T-cell (primary cell): Measurements from ENCODE around the gene TNKS1BP1. TPM values are rescaled to one million over a fixed set of nuclear protein-coding genes. Genes with fewer than 3 reads are reported as not detected.
"Not testable (repeated sequence)": the region's sequence is repeated elsewhere in the genome, so short reads cannot be mapped to it uniquely, and the experiment has no call there.

Experiments
- ATAC-seq, 4 experiments: fragments of 200-7000 bp in 3 of 4; fragments of 150-1000 bp in 1 of 4; cut with Tn5 transposase; replicated peaks in 1 of 4; 1 replicate in 3 of 4; 2 replicates in 1 of 4; pipeline ENCODE4 v1.10.0; 2021; ENCODE audit warnings: moderate library complexity in 3 of 4, mild to moderate bottlenecking in 2 of 4, moderate number of reproducible peaks in 1 of 4
- CTCF ChIA-PET, 2 donors: fragments of 300-600 bp; sonication (Branson Sonifier 250); formaldehyde crosslinking; loops; one replicate each; lab custom pipeline; 2022; ENCODE audit warnings: antibody characterized with exemption in 2 of 2; lab: Charles Lee
- POLR2A ChIA-PET, 2 donors: fragments of 300-600 bp; sonication (Branson Sonifier 250); formaldehyde crosslinking; loops; one replicate each; lab custom pipeline; 2022; ENCODE audit warnings: antibody characterized with exemption in 2 of 2; lab: Charles Lee
- DNase-seq, 35 experiments: peaks; one replicate each; pipeline versions ENCODE4 v3.0.0 to v3.0.0-alpha.2; 2013 to 2023
- H3K27ac ChIP-seq: one replicate; pipeline ENCODE4 v1.5.1; 2013; ENCODE audit warnings: low read length
- H3K27me3 ChIP-seq, 2 experiments: replicated peaks in 1 of 2; 1 replicate in 1 of 2; 2 replicates in 1 of 2; pipeline versions ENCODE4 v1.6.1 to v1.7.0; 2013; ENCODE audit warnings: low read length in 1 of 2, mixed read lengths in 1 of 2; ENCODE audit not compliant: control insufficient read depth in 2 of 2, insufficient read depth in 2 of 2; ENCODE audit errors: extremely low read depth in 1 of 2
- H3K36me3 ChIP-seq, 2 donors: 1 replicate in 1 of 2; 2 replicates in 1 of 2; pipeline versions ENCODE4 v1.6.1 to v1.7.0; 2013; ENCODE audit warnings: low read length in 1 of 2; ENCODE audit not compliant: control insufficient read depth in 2 of 2, insufficient read depth in 1 of 2; ENCODE audit errors: extremely low read depth in 1 of 2
- H3K4me1 ChIP-seq, 2 experiments: 1 replicate in 1 of 2; 2 replicates in 1 of 2; pipeline versions ENCODE4 v1.6.1 to v1.7.0; 2013; ENCODE audit warnings: low read length in 2 of 2, mixed read lengths in 1 of 2; ENCODE audit not compliant: insufficient read depth in 2 of 2, control insufficient read depth in 1 of 2; ENCODE audit errors: extremely low read depth in 1 of 2
- H3K4me3 ChIP-seq, 2 donors: 1 replicate in 1 of 2; 2 replicates in 1 of 2; pipeline versions ENCODE4 v1.5.1 to v1.7.0; 2013; ENCODE audit warnings: mild to moderate bottlenecking in 2 of 2, low read length in 1 of 2, moderate library complexity in 1 of 2; ENCODE audit not compliant: control insufficient read depth in 1 of 2; ENCODE audit errors: extremely low read depth in 1 of 2
- H3K9me3 ChIP-seq: 2 replicates; pipeline ENCODE4 v1.7.0; 2013
- H3K27ac Mint-ChIP-seq, 2 donors: one replicate each; pipeline ENCODE4 v1.8.0; 2020 to 2021; ENCODE audit warnings: mild to moderate bottlenecking in 2 of 2, mixed read lengths in 2 of 2
- H3K27me3 Mint-ChIP-seq, 2 donors: one replicate each; pipeline ENCODE4 v1.8.0; 2021 to 2022; ENCODE audit warnings: mixed read lengths in 2 of 2
- H3K36me3 Mint-ChIP-seq: one replicate; pipeline ENCODE4 v1.8.0; 2021; ENCODE audit warnings: mixed read lengths
- H3K4me1 Mint-ChIP-seq, 3 donors: one replicate each; pipeline ENCODE4 v1.8.0; 2020 to 2022; ENCODE audit warnings: mixed read lengths in 3 of 3, mild to moderate bottlenecking in 1 of 3
- H3K4me3 Mint-ChIP-seq, 3 donors: one replicate each; pipeline ENCODE4 v1.8.0; 2020 to 2022; ENCODE audit warnings: mild to moderate bottlenecking in 3 of 3, mixed read lengths in 3 of 3, moderate library complexity in 3 of 3
- H3K9me3 Mint-ChIP-seq, 3 donors: one replicate each; pipeline ENCODE4 v1.8.0; 2020 to 2022; ENCODE audit warnings: mixed read lengths in 3 of 3
- WGBS: methylation state at CpG from one replicate; pipeline ENCODE4 v1.1.5; 2013; ENCODE audit warnings: missing lambda C conversion rate; ENCODE audit not compliant: insufficient coverage; 5-methylcytosine and 5-hydroxymethylcytosine counted together
- total RNA-seq, 35 experiments: library from RNA in 6 of 35; stranded (reverse) in 6 of 35; fragments of 120-200 nt in 1 of 35; gene quantifications; one replicate each; pipeline versions ENCODE4 v1.2.1 to v1.2.4 and lab custom pipeline; 2013 to 2026

TNKS1BP1 gene
- total RNA-seq, 5 donors from 2014 or later (not counting 1 experiment from before 2014, with no cell fraction given), result 13.9 to 22.9 (median 18.9) TPM

GRCh38 chr11:57287884-57288283, 36.9 kb downstream of the TNKS1BP1 start:
- no peak for ATAC-seq
- WGBS, result 78% methylated on average over 2 of the region's 3 CpGs

GRCh38 chr11:57283231-57283990, 41.3 kb downstream of the TNKS1BP1 start:
- Histone ChIP-seq H3K27ac (no peak overlapping the region), H3K4me3 (no peak overlapping the region), H3K27me3 (no peaks in the 10 kb centered on the region), H3K36me3 (no peaks in the 10 kb centered on the region), H3K9me3 (no peaks in the 10 kb centered on the region), H3K4me1 (no peaks in the 10 kb centered on the region)
- WGBS, result 100% methylated on average over 1 of the region's 2 CpGs
- H3K36me3 Mint-ChIP-seq, result no peaks in the 10 kb centered on the region
- H3K27ac Mint-ChIP-seq, result no peak overlapping the region
- peaks cover 7 to 9% of the 10 kb centered on the region in 2 donors for H3K27me3 Mint-ChIP-seq
- H3K4me1 Mint-ChIP-seq, result no peaks in the 10 kb centered on the region
- CTCF ChIA-PET, result interaction anchor here in 1 of 2 donors (0.6 kb wide), 1 partner anchor 174 kb away, joined by 3 read pairs; no protein-coding TSS in a partner anchor
- ATAC-seq, result no peak
- POLR2A ChIA-PET, result no interaction called here
- no peak overlapping the region for H3K4me3 Mint-ChIP-seq
- no peak for DNase-seq
- peaks cover 0 to 3% (median 0%) of the 10 kb centered on the region in 3 donors for H3K9me3 Mint-ChIP-seq

More at GRCh38 chr11:57287884-57288283, 36.9 kb downstream of the TNKS1BP1 start:
- Mint-ChIP-seq H3K36me3 (no peaks in the 10 kb centered on the region), H3K9me3 (no peaks in the 10 kb centered on the region), H3K27ac (no peak overlapping the region), H3K4me1 (no peaks in the 10 kb centered on the region), H3K4me3 (no peak overlapping the region), H3K27me3 (peaks cover 5 to 14% of the 10 kb centered on the region in 2 donors)
- H3K27me3 ChIP-seq, result peaks cover 0 to 8% of the 10 kb centered on the region in 2 experiments
- no peak overlapping the region for H3K4me3 ChIP-seq
- POLR2A ChIA-PET, result no interaction called here
- DNase-seq, result no peak
- no peaks in the 10 kb centered on the region for H3K9me3 ChIP-seq
- H3K4me1 ChIP-seq, result no peaks in the 10 kb centered on the region
- H3K36me3 ChIP-seq, result no peaks in the 10 kb centered on the region
- no peak overlapping the region for H3K27ac ChIP-seq
- CTCF ChIA-PET, result no interaction called here

- peaks cover 13 to 18% of the 10 kb centered on the region in 2 donors for H3K27me3 Mint-ChIP-seq
- POLR2A ChIA-PET, H3K4me1 ChIP-seq, H3K9me3 Mint-ChIP-seq, H3K36me3 Mint-ChIP-seq, CTCF ChIA-PET, H3K9me3 ChIP-seq, H3K27me3 ChIP-seq, DNase-seq, H3K4me1 Mint-ChIP-seq, H3K4me3 ChIP-seq, H3K36me3 ChIP-seq, H3K27ac Mint-ChIP-seq, H3K27ac ChIP-seq, ATAC-seq, H3K4me3 Mint-ChIP-seq: not testable (repeated sequence)
- WGBS, result 85% methylated on average over 5 of the region's 6 CpGs
These were observed 43.2 kb downstream of the TNKS1BP1 start for GRCh38 chr11:57281546-57281945.

- no peaks in the 10 kb centered on the region for H3K9me3 ChIP-seq
- peaks cover 4 to 10% of the 10 kb centered on the region in 2 experiments for H3K27me3 ChIP-seq
- peaks cover 20 to 24% of the 10 kb centered on the region in 2 donors for H3K27me3 Mint-ChIP-seq
- peaks cover 2 to 7% (median 4%) of the 10 kb centered on the region in 3 donors for H3K4me1 Mint-ChIP-seq
- ChIA-PET CTCF (no interaction called here), POLR2A (no interaction called here)
- H3K27ac Mint-ChIP-seq, result no peak overlapping the region
- H3K36me3 ChIP-seq, result no peaks in the 10 kb centered on the region
- ATAC-seq, result no peak
- H3K4me3 ChIP-seq, result no peak overlapping the region
- H3K27ac ChIP-seq, result no peak overlapping the region
- 83% methylated on average over 1 of the region's 5 CpGs for WGBS
- H3K36me3 Mint-ChIP-seq, result no peaks in the 10 kb centered on the region
- H3K4me3 Mint-ChIP-seq, result no peak overlapping the region
- H3K4me1 ChIP-seq, result no peaks in the 10 kb centered on the region
- DNase-seq, result no peak
- peaks cover 0 to 3% (median 2%) of the 10 kb centered on the region in 3 donors for H3K9me3 Mint-ChIP-seq
These were observed 45.6 kb downstream of the TNKS1BP1 start for GRCh38 chr11:57279116-57279515.

GRCh38 chr11:57278721-57279095, 46.0 kb downstream of the TNKS1BP1 start:
- Histone ChIP-seq H3K4me3 (no peak overlapping the region), H3K36me3 (no peaks in the 10 kb centered on the region), H3K4me1 (no peaks in the 10 kb centered on the region), H3K27me3 (peaks cover 4 to 10% of the 10 kb centered on the region in 2 experiments), H3K9me3 (no peaks in the 10 kb centered on the region), H3K27ac (no peak overlapping the region)
- no peaks in the 10 kb centered on the region for H3K36me3 Mint-ChIP-seq
- CTCF ChIA-PET, result no interaction called here
- no peak overlapping the region for H3K4me3 Mint-ChIP-seq
- peaks cover 2 to 7% (median 4%) of the 10 kb centered on the region in 3 donors for H3K4me1 Mint-ChIP-seq
- H3K27ac Mint-ChIP-seq, result no peak overlapping the region
- ATAC-seq (no peak), DNase-seq (no peak)
- H3K27me3 Mint-ChIP-seq, result peaks cover 20 to 25% of the 10 kb centered on the region in 2 donors
- WGBS, result 82% methylated on average over 2 of the region's 7 CpGs
- POLR2A ChIA-PET, result no interaction called here
- peaks cover 0 to 4% (median 3%) of the 10 kb centered on the region in 3 donors for H3K9me3 Mint-ChIP-seq

- H3K36me3 ChIP-seq, result no peaks in the 10 kb centered on the region
- no peaks in the 10 kb centered on the region for H3K36me3 Mint-ChIP-seq
- ChIA-PET POLR2A (no interaction called here), CTCF (no interaction called here)
- no peak overlapping the region for H3K27ac Mint-ChIP-seq
- H3K27me3 Mint-ChIP-seq, result peaks cover 20 to 25% of the 10 kb centered on the region in 2 donors
- H3K9me3 ChIP-seq, result no peaks in the 10 kb centered on the region
- 11% methylated on average over 9 of the region's 14 CpGs for WGBS
- H3K9me3 Mint-ChIP-seq, result peaks cover 4 to 7% (median 6%) of the 10 kb centered on the region in 3 donors
- H3K4me3 Mint-ChIP-seq, result no peak overlapping the region
- peaks cover 4 to 10% of the 10 kb centered on the region in 2 experiments for H3K27me3 ChIP-seq
- peak in 6 of 35 experiments; percentile 1 to 23 (median 4) for DNase-seq
- no peaks in the 10 kb centered on the region for H3K4me1 ChIP-seq
- H3K27ac ChIP-seq, result no peak overlapping the region
- H3K4me1 Mint-ChIP-seq, result peaks cover 2 to 7% (median 4%) of the 10 kb centered on the region in 3 donors
- ATAC-seq, result peak in 2 of 4 experiments; percentile 43 to 52
- no peak overlapping the region for H3K4me3 ChIP-seq
These were observed 46.7 kb downstream of the TNKS1BP1 start for GRCh38 chr11:57277845-57278720.
